Heart left ventricle (tissue), 16 donors: ENCODE results near the gene EFNA2. TPM values are rescaled to one million over a fixed set of nuclear protein-coding genes. Genes with fewer than 3 reads are reported as not detected.
"Not testable (repeated sequence)": the region's sequence is repeated elsewhere in the genome, so short reads cannot be mapped to it uniquely, and the experiment has no call there.

Experiments
- ATAC-seq, 4 donors: fragments of 200-7000 bp; cut with Tn5 transposase; one replicate each; pipeline ENCODE4 v1.9.1; 2020 to 2022; ENCODE audit warnings: moderate library complexity in 4 of 4, mild to moderate bottlenecking in 3 of 4, moderate number of reproducible peaks in 1 of 4
- DNase-seq, 5 donors: peaks; one replicate each; pipeline ENCODE4 v3.0.0-alpha.2; 2020
- H3K27ac ChIP-seq, 12 donors: fragments of 200-600 bp; sonication (generic) in 4 of 12; one replicate each; pipeline versions ENCODE4 v1.5.0 to v1.8.0; 2016 to 2022; ENCODE audit warnings: mild to moderate bottlenecking in 2 of 12
- H3K27me3 ChIP-seq, 9 donors: fragments of 200-600 bp; sonication (generic) in 2 of 9; one replicate each; pipeline versions ENCODE4 v1.5.1 to v1.8.0; 2016 to 2022; ENCODE audit warnings: mild to moderate bottlenecking in 3 of 9
- H3K36me3 ChIP-seq, 9 donors: fragments of 200-600 bp; sonication (generic) in 2 of 9; one replicate each; pipeline versions ENCODE4 v1.5.0 to v1.8.0; 2018 to 2022; ENCODE audit warnings: mild to moderate bottlenecking in 2 of 9
- H3K4me1 ChIP-seq, 12 donors: fragments of 200-600 bp; sonication (generic) in 4 of 12; one replicate each; pipeline versions ENCODE4 v1.5.0 to v1.8.0; 2016 to 2022; ENCODE audit warnings: mild to moderate bottlenecking in 3 of 12
- H3K4me3 ChIP-seq, 12 donors: fragments of 200-600 bp; sonication (generic) in 4 of 12; one replicate each; pipeline versions ENCODE4 v1.5.0 to v1.8.0; 2017 to 2022; ENCODE audit warnings: mild to moderate bottlenecking in 9 of 12, moderate library complexity in 4 of 12
- H3K9me3 ChIP-seq, 12 donors: fragments of 200-600 bp; sonication (generic) in 4 of 12; one replicate each; pipeline versions ENCODE4 v1.5.0 to v1.8.0; 2016 to 2022; ENCODE audit warnings: mild to moderate bottlenecking in 1 of 12
- POLR2A ChIP-seq, 2 donors: fragments of 450-650 bp; IDR thresholded peaks; one replicate each; pipeline ENCODE4 v1.6.1; 2017; ENCODE audit warnings: antibody characterized with exemption in 2 of 2, mild to moderate bottlenecking in 2 of 2, moderate library complexity in 2 of 2
- WGBS, 4 donors: extraction: QIAGEN DNeasy Blood & Tissue Kit in 2 of 4; methylation state at CpG; one replicate each; pipeline versions ENCODE4 v1.1.5 to v1.1.7; 2013 to 2018; 5-methylcytosine and 5-hydroxymethylcytosine counted together
- intact Hi-C, 10 donors: fragments of 100-400 bp; cut with DNase I; formaldehyde crosslinking; loops; one replicate each; pipeline versions ENCODE4 v1.11.1 to v1.14.2; 2022
- polyA plus RNA-seq, 2 donors: library from polyadenylated mRNA; stranded (reverse); fragments of 200-250 nt; gene quantifications; one replicate each; pipeline ENCODE4 v1.2.3, GENCODE V29; 2013
- total RNA-seq, 9 donors: library from RNA; depleted of rRNA in 2 of 9; stranded (reverse); fragments of >200 nt in 2 of 9; fragmentation: NEBNext Ultra II Directional in 3 of 9; extraction: Animal tissue kit (Norgen Biotek cat#: 25700) in 3 of 9; gene quantifications; one replicate each; pipeline versions ENCODE4 v1.1.0 to v1.2.4, GENCODE V29; 2016 to 2023
- TF ChIP-seq, protein P1 (sequence below), 12 donors: fragments of 200-600 bp; sonication (generic) in 4 of 12; IDR thresholded peaks; one replicate each; pipeline versions ENCODE4 v1.5.0 to v1.8.0; 2018 to 2022; ENCODE audit warnings: antibody characterized with exemption in 12 of 12, mild to moderate bottlenecking in 5 of 12
- donor health status: ischemic (EF 13 %, LVEDD 7.1; RV severe dilation, severe dysfunction).
- donor health status: healthy with polysubstance abuse.
- donor health status: DM: no; HTN: yes; CAD: no.
- donor health status: DM: no; HTN: no; CAD: no.
- donor health status: ischemic (EF 25% LVEDD 6.9; RV normal size, moderate dysfunction).
- donor health status: ischemic (EF 25% LVEDD 5.7; RV mildly dilated, moderate dysfunction).
- donor health status: healthy.
- donor health status: DM: yes; HTN: yes; CAD: no.
- donor health status: ischemic (EF 35%, LVEDD 5.7; RV mildly dilated, moderate dysfunction).
- donor health status: nonischemic (EF 11% LVEDD 7.7; RV severe dilation, severe dysfunction).
- donor health status: DM: yes; HTN: yes; CAD: no.
- donor health status: PGD.
- donor health status: ischemic (EF 29% LVEDD 5.4; RV normal size, mild dysfunction).
- donor health status: nonischemic (EF 23%, LVEDD 6.1; RV moderate dilation, normal function).

The EFNA2 gene
- total and polyA plus RNA-seq, 11 donors: not detected

DNA sequence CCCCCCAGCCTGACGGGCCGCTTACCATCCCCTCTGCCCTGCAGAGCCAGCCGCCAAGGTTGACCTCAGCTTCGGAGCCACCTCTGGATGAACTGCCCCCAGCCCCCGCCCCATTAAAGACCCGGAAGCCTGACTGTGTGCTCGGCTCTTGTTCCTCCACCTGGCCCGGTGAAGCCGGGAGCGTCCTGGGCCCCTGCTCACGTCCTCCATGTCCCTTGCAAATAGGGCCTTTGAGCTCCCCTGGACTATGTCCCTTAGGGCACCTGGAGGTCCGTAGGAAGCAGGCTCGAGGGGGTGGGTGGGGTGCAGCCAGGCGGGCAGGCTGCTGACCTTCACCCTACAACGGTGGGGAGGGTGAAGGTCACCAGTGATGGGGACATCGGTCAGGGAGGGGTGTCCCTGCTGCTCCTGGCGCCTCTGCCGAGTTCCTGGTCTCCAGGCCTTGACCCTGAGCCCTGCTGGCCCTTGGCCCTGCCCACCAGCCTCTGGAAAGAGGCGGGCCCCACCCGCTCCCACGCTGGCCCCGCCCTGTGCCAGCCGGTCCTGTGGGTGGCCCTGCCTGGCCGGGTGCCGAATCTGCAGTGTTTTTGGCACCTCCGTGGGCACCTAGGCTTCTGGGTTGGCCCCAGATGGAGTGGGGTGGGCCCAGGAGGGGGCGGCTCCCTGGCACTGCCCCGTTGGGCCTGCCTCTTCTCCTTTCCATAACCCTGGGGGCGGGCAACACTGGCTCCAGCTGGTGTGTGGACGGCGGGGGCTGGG, 40.8 kb upstream of the EFNA2 start:
- DNase-seq: peak; percentile 80 to 92 (median 91)
- H3K4me3 ChIP-seq: peak overlapping the region in 9 of 12 donors; percentile 3 to 97 (median 34)
- WGBS, 4 donors: 12 to 22% (median 16%) methylated on average over 8 to 31 of the region's 31 CpGs

DNA sequence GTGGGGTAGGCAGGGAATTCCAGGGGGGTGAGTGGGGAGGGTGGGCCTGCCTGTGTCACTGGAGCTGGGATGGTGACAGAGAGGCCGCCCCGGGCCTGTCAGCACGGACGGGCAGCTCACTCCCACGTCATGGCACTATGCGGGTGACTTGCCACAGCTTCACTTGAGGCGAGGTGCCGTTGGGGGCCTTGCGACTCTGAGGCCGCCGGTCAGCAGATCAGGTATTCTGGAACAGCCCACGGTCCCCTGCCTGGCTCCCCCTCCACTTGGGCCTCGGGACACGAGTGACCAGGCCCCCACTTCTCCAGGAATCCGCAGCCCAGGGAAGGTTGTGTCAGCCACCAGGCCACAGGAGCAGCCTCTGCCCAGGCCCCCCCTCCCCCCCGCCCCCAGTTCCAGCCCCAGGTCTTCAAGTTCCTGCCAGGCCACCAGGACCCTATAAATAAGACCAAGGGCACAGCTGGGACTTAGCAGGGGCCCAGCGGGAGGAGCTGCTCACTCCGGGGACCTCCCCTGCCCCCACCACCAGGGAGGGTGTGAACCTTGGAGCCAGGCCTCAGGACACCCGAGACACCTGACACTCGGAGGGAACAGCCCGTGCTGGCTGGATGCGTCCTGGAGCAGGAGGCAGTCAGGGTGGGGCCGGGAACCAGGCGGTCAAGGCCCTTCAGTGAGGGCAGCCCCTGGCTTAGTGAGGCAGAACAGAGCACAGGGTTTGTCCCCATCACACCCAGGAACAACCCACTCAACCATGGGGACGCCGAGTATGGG, 40.0 kb upstream of the EFNA2 start:
- TF ChIP-seq, protein P1, sequence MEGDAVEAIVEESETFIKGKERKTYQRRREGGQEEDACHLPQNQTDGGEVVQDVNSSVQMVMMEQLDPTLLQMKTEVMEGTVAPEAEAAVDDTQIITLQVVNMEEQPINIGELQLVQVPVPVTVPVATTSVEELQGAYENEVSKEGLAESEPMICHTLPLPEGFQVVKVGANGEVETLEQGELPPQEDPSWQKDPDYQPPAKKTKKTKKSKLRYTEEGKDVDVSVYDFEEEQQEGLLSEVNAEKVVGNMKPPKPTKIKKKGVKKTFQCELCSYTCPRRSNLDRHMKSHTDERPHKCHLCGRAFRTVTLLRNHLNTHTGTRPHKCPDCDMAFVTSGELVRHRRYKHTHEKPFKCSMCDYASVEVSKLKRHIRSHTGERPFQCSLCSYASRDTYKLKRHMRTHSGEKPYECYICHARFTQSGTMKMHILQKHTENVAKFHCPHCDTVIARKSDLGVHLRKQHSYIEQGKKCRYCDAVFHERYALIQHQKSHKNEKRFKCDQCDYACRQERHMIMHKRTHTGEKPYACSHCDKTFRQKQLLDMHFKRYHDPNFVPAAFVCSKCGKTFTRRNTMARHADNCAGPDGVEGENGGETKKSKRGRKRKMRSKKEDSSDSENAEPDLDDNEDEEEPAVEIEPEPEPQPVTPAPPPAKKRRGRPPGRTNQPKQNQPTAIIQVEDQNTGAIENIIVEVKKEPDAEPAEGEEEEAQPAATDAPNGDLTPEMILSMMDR (IDR thresholded peaks at IDR 0.05): no peak
- peak in 1 of 2 donors; percentile 51 for TF ChIP-seq POLR2A (IDR thresholded peaks at IDR 0.05)
- Histone ChIP-seq H3K4me1 (peaks cover 15 to 72% (median 65%) of the 10 kb centered on the region in 12 donors), H3K27me3 (no peaks in the 10 kb centered on the region), H3K9me3 (no peaks in the 10 kb centered on the region), H3K4me3 (peak overlapping the region in 4 of 12 donors; percentile 9 to 97 (median 44)), H3K36me3 (peaks cover 0 to 12% (median 4%) of the 10 kb centered on the region in 9 donors), H3K27ac (peak overlapping the region; percentile 91 to 100 (median 99))
- DNase-seq: peak; percentile 82 to 95 (median 86)
- intact Hi-C loops: loop anchor here in 2 of 10 donors (2.0 to 10.0 kb wide), 2 partner anchors 21 to 321 kb away; partner anchors contain the start of gene ARID3A (in 1 of the 2)
- ATAC-seq: peak; percentile 35 to 52 (median 49)
- 33 to 49% (median 45%) methylated on average over 18 to 26 of the region's 26 CpGs for WGBS, 4 donors

More for the DNA sequence above, 40.8 kb upstream of the EFNA2 start:
- Histone ChIP-seq H3K27me3 (no peaks in the 10 kb centered on the region), H3K9me3 (no peaks in the 10 kb centered on the region), H3K4me1 (peaks cover 15 to 80% (median 70%) of the 10 kb centered on the region in 12 donors), H3K27ac (peak overlapping the region; percentile 91 to 100 (median 99)), H3K36me3 (peaks cover 0 to 5% (median 1%) of the 10 kb centered on the region in 9 donors)
- TF ChIP-seq POLR2A (IDR thresholded peaks at IDR 0.05): no peak
- TF ChIP-seq, protein P1 (IDR thresholded peaks at IDR 0.05): peak in 1 of 12 donors; percentile 1
- intact Hi-C loops: loop anchor here (1.0 to 10.0 kb wide), 5 partner anchors 21 to 320 kb away; partner anchors contain the start of gene ARID3A (in 1 of the 10)
- ATAC-seq: peak; percentile 22 to 30 (median 26)

DNA sequence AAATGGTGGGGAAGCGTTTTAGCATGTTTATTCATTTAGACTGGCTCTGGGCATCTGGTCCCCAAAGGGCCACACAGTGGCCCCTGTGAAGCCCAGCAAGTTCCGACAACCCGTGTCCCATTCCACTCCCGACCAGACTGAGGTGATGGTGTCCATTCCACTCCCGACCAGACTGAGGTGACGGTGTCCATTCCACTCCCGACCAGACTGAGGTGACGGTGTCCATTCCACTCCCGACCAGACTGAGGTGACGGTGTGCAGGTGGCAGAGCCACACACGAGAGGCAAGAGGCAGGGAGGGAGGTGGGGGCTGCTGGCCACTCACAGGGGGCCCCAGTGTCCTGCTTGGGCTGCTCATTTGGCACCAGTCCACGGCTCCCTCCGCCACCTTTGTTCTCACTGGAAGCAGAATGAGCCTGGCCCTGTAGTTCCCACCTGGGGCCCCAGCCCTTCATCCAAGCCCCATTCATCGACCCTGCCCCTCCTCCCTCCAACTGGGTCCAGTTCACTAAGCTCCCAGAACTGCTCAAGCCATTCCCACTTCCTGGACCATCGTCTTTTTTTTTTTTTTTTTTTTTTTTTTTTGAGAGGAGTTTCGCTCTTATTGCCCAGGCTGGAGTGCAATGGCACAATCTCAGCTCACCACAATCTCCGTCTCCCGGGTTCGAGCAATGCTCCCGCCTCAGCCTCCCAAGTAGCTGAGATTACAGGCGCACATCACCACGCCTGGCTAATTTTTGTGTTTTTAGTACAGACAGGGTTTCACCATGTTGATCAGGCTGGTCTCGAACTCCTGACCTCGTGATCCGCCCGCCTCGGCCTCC, 39.2 kb upstream of the EFNA2 start:
- not testable (repeated sequence) for H3K9me3 ChIP-seq, ATAC-seq, H3K27me3 ChIP-seq
- 60 to 68% (median 64%) methylated on average over 25 to 27 of the region's 27 CpGs for WGBS, 4 donors
- peak in 3 of 5 donors; percentile 39 to 72 (median 54) for DNase-seq
- Histone ChIP-seq H3K4me3 (peak overlapping the region in 1 of 12 donors; percentile 0), H3K27ac (peak overlapping the region; percentile 74 to 100 (median 99)), H3K36me3 (peaks cover 0 to 16% (median 8%) of the 10 kb centered on the region in 9 donors), H3K4me1 (peaks cover 10 to 72% (median 59%) of the 10 kb centered on the region in 12 donors)
- intact Hi-C loops: loop anchor here in 1 of 10 donors (10.0 kb wide), 1 partner anchor 322 kb away; the partner anchor contains the start of gene ARID3A

DNA sequence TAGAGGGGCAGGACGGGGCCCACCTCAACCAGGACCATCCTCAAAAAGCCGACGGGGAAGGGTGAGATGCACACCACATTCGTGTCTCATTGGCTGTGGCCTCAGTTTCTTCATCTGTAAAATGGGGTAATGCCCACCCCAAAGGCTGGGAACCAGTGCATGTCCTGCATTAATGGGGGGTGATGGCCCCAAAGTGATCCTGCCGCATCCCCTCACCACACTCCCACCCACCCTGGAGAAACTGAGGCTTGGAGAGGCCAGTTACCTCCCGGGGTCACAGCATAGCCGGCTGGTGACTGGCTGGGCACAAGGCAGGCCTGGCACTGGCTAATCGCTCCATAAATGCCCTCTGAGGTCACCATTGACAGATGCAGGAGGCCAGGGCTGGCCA, 37.9 kb upstream of the EFNA2 start:
- peaks cover 10 to 75% (median 60%) of the 10 kb centered on the region in 12 donors for H3K4me1 ChIP-seq
- intact Hi-C loops: loop anchor here in 1 of 10 donors (1.0 to 10.0 kb wide), 2 partner anchors 22 to 323 kb away; partner anchors contain the start of genes ARID3A and CIRBP
- H3K36me3 ChIP-seq: peaks cover 0 to 22% (median 14%) of the 10 kb centered on the region in 9 donors
- WGBS, 4 donors: 63 to 94% (median 65%) methylated on average over 5 to 8 of the region's 8 CpGs
- DNase-seq (peak in 1 of 5 donors; percentile 85), ATAC-seq (no peak)
- no peaks in the 10 kb centered on the region for H3K9me3 ChIP-seq
- TF ChIP-seq, protein P1 (IDR thresholded peaks at IDR 0.05): no peak
- peak overlapping the region; percentile 96 to 100 (median 100) for H3K27ac ChIP-seq
- H3K4me3 ChIP-seq: peak overlapping the region in 11 of 12 donors; percentile 43 to 97 (median 83)
- no peaks in the 10 kb centered on the region for H3K27me3 ChIP-seq
